Activated CD4-positive, CD25-positive, alpha-beta regulatory T cell (primary cell): ENCODE data around the gene ARHGEF7.

Experiments
- DNase-seq, 4 experiments: peaks; one replicate each; lab custom pipeline; 2025; lab: John Stamatoyannopoulos, UW

The ARHGEF7 gene

GRCh38 chr13:111139873-111140561 lies 24.9 kb downstream of the ARHGEF7 start:
- DNase-seq, result no peak

GRCh38 chr13:111140562-111141105 lies 25.5 kb downstream of the ARHGEF7 start:
- DNase-seq, result no peak

- DNase-seq, result no peak
These were observed 27.4 kb downstream of the ARHGEF7 start for GRCh38 chr13:111142472-111142871.

DNA sequence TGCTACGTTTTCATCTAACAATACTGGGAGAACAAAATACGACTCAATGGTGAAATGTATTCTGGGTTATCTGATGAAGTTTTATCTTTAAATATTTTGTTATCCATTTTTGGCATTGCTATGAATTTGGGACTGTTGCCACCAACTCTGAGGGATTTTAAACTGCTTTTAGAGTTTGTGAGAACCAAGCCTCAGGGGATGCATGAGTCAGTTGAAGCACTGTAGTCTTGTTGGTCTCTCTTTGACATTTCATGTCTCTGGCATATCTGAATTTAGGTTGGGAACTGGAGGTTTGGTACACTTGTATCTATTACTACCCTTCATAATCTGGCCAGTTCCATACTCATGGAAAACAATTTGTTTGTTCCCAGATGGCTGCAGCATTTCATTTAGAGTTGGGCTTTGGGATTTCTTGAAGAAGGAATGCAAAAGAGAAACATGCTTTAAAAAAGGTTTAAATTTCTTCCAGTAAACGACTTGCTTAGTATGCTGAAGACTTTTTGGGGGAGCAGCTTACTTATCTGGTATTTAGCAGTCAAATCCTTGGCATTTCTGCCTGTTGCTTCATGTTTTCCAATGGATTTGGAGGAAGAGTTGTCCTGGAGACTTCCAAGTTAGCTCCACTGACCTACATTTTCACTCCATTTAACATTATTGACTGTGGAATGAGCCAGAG lies 28.9 kb downstream of the ARHGEF7 start:
- DNase-seq, result no peak

- DNase-seq, result no peak
These were observed 30.0 kb downstream of the ARHGEF7 start for GRCh38 chr13:111145071-111145470.

GRCh38 chr13:111145506-111145905 lies 30.4 kb downstream of the ARHGEF7 start:
- no peak for DNase-seq

DNA sequence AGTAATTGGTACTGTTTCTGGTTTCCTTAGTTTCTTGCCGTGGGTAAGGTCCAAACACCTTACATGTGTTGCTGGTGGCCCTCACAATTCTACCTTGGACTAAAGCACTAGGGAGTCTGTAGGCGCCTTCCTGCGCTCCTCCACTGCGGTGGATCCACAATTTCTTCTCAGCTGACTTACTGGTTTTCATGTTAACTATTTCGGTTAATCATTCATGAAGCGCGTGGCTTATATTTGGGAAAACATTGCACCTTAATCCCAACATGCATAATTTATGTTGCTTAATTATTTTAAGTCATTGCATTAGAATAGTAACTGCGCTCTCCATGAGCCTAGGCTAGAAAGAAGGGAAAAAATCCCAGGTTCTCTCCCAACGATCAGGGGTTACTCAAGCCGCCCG lies 37.7 kb downstream of the ARHGEF7 start:
- DNase-seq, result no peak

GRCh38 chr13:111153279-111153976 lies 38.3 kb downstream of the ARHGEF7 start:
- peak; percentile 82 to 92 (median 88) for DNase-seq

GRCh38 chr13:111153977-111154332 lies 38.8 kb downstream of the ARHGEF7 start:
- peak in 3 of 4 experiments; percentile 30 to 48 (median 39) for DNase-seq

GRCh38 chr13:111156421-111156820 lies 41.3 kb downstream of the ARHGEF7 start:
- no peak for DNase-seq

- DNase-seq, result no peak
These were observed 43.2 kb downstream of the ARHGEF7 start for GRCh38 chr13:111158136-111158805.

DNA sequence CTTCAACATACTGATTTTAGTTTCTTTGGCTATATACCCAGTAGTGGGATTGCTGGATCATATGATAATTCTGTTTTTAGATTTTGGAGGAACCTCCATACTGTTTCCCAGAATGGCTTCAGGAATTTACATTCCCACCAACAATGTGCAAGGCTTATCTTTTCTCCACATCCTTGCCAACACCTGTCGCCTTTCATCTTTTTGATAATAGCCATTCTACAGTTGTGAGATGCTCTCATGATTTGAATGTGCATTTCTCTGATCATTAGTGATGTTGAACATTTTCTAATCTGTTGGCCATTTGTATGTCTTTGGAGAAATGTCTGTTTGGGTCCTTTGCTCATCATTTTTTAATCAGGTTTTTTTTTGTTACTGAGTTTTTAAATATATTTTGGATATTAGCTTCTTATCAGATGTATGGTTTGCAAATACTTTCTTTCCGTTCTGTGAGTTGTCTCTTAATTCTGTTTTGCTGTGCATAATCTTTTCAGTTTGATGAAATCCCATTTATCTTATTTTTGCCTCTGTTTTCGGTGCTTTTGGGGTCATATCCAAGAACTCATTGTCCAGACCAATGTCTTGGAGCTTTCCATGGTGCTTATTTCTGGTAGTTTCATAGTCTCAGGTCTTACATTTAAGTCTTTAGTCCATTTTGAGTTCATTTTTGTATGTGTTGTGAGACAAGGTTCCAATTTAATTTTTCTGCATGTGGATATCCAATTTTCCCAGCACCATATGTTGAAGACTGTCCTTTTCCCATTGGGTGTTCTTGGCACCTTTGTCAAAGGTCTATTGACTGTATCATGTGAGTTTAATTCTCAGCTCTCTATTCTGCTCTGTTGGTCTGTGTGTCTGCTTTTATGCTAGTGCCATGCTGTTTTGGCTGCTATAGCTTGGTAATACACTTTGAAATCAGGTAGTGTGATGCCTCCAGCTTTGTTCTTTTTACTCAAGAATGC lies 44.5 kb downstream of the ARHGEF7 start:
- no peak for DNase-seq

GRCh38 chr13:111160648-111161047 lies 45.5 kb downstream of the ARHGEF7 start:
- DNase-seq, result no peak

DNA sequence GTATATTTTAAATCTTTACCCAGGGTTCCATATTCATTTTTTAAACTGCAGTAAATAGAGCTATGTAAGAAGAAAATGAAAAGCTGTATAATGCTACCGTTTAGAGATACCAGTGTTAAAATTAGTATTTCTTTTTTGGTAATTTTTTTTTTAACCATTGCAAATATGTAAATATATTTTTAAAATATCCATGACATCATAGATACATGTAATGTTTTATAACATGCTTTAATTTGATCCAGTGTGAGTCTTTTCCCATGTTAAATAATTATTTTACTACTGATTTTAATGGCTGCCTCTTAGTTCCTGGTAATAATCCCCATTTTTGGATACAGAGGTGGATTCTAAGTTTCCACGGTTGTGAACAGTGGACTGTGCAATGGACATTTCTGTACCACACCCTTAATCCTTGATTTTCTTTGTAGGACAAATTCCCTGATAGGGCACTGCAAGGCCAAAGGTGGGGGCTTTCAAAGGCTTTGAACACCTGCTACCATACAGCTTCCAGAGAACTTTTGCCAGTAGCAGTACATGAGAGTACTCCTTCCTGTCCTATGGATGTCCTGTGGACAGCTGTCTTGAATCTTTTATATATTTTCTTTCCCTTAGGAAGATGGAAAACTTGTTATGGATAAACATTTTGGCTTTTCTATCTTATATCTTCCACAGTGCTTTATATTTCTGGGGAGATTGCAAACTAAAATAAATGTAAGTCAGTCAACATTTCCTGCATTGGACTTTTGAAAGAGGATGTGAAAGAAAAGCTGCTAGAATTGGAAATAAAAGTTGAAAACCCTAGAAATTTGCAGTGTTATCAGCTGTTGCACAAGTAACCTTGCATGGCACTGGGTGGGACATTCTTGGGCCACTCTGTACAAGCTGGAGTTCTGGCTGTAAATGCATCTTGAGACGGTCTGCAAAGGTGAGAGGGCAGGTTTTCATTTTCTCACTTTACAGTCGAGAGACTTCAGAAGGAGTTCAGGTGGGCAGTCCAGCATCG lies 46.8 kb downstream of the ARHGEF7 start:
- no peak for DNase-seq

- no peak for DNase-seq
These were observed 50.3 kb downstream of the ARHGEF7 start for GRCh38 chr13:111165241-111166010.

DNA sequence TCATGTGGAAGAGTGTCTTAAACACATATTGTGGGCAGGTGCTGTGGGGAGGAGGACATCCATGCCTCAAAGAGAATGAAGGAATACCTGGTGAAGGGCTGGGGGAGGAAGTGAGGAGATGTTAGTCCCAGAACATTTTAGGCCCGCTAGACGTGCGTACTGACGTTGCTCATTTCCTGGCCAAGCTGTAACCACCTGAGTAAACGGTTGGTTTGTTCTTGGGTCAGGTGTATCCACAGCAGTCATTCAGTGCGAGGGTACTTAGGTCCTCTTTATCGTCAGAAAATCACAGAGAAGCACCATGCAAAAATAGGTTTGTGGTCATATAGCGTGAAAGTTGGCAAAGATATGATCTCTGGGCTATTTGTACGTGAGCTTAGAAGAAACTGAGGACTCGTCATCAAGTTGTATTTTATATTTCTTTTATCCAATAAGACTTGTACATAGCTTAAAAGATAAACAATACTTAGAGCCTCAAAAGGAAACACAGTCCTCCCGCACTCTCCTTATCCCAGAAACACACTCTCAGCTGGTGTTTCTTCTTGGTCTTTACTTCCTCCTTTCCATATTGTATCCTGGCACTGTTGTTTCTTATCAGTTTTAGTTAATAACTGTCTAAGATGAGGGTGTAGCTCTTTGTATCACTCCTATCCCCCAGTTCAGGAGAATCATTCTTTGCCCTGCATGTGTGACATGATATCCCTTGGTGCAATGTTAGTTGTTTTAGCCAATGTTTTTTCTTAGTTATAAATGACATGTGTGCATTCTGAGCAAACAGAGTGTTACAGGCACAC lies 52.0 kb downstream of the ARHGEF7 start:
- no peak for DNase-seq

DNA sequence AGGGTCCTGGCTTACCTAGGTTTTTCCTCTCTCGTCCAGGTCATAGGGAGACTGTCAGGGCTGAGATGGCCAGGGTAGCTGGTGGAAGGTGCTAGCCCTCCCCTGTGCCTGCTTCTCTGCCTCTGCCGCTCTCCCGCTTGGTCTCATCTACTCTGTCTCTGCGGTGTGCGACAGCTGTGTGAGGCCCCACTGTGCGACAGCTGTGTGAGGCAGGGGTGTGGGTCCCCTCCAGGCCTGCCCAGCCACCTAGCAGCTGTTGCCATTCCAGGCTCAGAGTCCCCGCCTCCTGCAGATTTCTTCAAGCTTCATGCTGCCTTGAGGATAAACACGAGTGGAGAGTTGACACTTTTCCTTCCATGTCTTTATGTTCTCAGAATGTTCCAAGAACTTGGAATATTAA lies 53.0 kb downstream of the ARHGEF7 start:
- no peak for DNase-seq

DNA sequence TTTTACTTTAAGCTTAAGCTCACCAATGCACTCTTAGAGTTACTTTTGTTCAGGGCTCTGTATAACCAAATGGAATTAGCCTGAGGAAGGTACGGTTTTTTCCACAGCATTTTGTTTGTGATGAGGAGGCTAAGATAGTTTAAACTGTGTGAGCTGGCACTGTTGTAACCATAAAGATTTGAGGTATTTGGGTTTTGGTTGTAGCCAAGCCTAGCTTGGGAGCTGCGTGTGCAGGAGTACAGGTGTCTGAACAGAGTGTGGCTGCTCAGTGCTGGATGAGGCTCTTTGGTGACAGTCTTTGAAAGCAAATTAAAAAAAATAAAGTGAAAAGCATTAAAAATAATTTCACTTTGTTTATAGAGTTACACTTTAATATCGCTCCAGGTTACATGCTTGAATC lies 56.0 kb downstream of the ARHGEF7 start:
- no peak for DNase-seq
